ENCODE data around the gene PCCA. TPM values are rescaled to one million over a fixed set of nuclear protein-coding genes. Genes with fewer than 3 reads are reported as not detected.

Gene PCCA
- total and polyA plus RNA-seq, 2 donors from 2014 or later, result 86.2 to 222 TPM

DNA sequence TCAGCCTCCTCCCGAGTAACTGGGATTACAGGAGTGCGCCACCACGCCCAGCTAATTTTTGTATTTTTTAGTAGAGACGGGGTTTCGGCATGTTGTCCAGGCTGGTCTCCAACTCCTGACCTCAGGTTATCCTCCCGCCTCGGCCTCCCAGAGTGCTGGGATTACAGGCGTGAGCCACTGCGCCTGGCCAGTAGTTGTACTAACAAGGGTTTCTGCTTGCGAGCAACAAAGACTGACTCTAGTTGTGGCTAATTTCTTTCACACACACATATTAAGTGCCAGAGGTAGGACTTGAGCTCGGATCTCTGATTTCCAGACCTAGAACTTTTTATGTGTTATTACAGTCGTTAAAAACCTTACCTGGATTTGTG is 635 bp upstream of the PCCA start:
- Histone ChIP-seq H3K36me3 (ENCODE audit: control insufficient read depth in 2 of 3, insufficient read depth in 3 of 3, low read length in 3 of 3) (no peaks in the 10 kb centered on the region), H3K4me1 (ENCODE audit: control insufficient read depth in 2 of 3, insufficient read depth in 2 of 3, low read depth in 1 of 3, low read length in 3 of 3) (peaks cover 4 to 12% (median 5%) of the 10 kb centered on the region in 3 donors), H3K4me3 (ENCODE audit: low read length in 3 of 3) (peak overlapping the region; percentile 59 to 89 (median 86)), H3K27ac (ENCODE audit: low read depth in 2 of 2, low read length in 2 of 2) (peak overlapping the region; percentile 89 to 95), H3K9me3 (ENCODE audit: control insufficient read depth in 2 of 3, insufficient read depth in 1 of 3, low read length in 3 of 3) (no peaks in the 10 kb centered on the region), H3K27me3 (ENCODE audit: control insufficient read depth, insufficient read depth, low read length) (no peaks in the 10 kb centered on the region), H3K9ac (ENCODE audit: low read length in 3 of 3) (peak overlapping the region; percentile 1 to 82 (median 63))
- no peak for FAIRE-seq
- peak in 1 of 5 donors; percentile 52 for DNase-seq
- intact Hi-C loops (cut with DNase I), result no loop called here
- TF ChIP-seq, protein P1, sequence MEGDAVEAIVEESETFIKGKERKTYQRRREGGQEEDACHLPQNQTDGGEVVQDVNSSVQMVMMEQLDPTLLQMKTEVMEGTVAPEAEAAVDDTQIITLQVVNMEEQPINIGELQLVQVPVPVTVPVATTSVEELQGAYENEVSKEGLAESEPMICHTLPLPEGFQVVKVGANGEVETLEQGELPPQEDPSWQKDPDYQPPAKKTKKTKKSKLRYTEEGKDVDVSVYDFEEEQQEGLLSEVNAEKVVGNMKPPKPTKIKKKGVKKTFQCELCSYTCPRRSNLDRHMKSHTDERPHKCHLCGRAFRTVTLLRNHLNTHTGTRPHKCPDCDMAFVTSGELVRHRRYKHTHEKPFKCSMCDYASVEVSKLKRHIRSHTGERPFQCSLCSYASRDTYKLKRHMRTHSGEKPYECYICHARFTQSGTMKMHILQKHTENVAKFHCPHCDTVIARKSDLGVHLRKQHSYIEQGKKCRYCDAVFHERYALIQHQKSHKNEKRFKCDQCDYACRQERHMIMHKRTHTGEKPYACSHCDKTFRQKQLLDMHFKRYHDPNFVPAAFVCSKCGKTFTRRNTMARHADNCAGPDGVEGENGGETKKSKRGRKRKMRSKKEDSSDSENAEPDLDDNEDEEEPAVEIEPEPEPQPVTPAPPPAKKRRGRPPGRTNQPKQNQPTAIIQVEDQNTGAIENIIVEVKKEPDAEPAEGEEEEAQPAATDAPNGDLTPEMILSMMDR (IDR thresholded peaks at IDR 0.05; ENCODE audit: borderline replicate concordance, extremely low read depth, insufficient read depth), result no peak

DNA sequence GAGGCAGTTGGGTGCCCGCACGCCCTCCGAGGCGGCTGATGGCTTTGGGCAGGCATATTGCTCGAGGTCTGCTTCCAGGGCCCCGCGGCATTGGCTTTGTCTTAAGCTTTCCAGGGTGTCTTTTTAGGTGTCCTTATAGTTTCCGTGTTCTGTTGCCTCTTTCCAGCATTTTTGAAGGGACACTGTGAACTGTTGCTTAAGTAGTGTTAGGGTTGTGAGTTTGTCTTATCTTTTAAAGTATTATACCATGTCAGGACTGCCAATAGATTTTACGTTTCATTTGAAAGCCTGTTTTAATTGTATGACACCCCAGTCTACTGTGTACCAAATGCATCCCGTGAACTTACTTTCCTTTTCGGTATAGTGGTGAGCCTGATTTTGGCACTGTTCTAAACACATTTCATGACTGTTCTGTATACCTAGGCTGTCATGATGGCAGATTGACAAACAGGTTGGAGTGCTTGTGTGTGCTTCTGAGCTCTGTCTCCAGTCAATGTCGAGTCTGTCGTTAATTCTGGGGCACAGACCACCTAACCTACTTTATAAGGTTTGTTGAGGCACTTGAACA is 656 bp downstream of the PCCA start:
- intact Hi-C loops (cut with DNase I), result no loop called here
- TF ChIP-seq, protein P1 (IDR thresholded peaks at IDR 0.05; ENCODE audit: borderline replicate concordance, extremely low read depth, insufficient read depth), result no peak
- Histone ChIP-seq H3K4me1 (ENCODE audit: control insufficient read depth in 2 of 3, insufficient read depth in 2 of 3, low read depth in 1 of 3, low read length in 3 of 3) (peaks cover 4 to 12% (median 5%) of the 10 kb centered on the region in 3 donors), H3K36me3 (ENCODE audit: control insufficient read depth in 2 of 3, insufficient read depth in 3 of 3, low read length in 3 of 3) (no peaks in the 10 kb centered on the region), H3K9me3 (ENCODE audit: control insufficient read depth in 2 of 3, insufficient read depth in 1 of 3, low read length in 3 of 3) (no peaks in the 10 kb centered on the region), H3K27ac (ENCODE audit: low read depth in 2 of 2, low read length in 2 of 2) (peak overlapping the region; percentile 89 to 95), H3K9ac (ENCODE audit: low read length in 3 of 3) (peak overlapping the region; percentile 63 to 95 (median 93)), H3K4me3 (ENCODE audit: low read length in 3 of 3) (peak overlapping the region; percentile 59 to 88 (median 86)), H3K27me3 (ENCODE audit: control insufficient read depth, insufficient read depth, low read length) (no peaks in the 10 kb centered on the region)
- DNase-seq (peak in 1 of 5 donors; percentile 26), FAIRE-seq (no peak)

DNA sequence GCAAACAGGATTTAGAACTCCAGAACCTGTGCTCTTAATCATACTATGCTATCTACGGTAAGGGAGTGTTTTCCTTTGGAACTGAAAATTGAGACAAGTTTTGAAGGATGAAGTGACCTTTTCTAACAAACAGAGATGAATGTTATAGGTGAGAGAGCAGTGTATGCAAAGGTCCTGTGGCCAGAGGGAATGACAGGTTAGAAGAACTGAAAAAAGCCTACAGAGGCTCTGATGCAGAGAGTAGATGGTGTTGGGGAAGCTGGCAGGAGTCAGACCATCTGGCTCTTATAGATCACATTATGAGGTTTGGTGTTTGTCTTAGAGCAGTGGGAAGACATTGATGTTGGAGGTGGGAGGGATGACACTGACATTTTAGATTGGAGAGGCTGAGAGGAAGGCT is 2.0 kb downstream of the PCCA start:
- H3K9ac ChIP-seq (ENCODE audit: low read length in 3 of 3), result peak overlapping the region in 1 of 3 donors; percentile 63
- no peaks in the 10 kb centered on the region for H3K36me3 ChIP-seq (ENCODE audit: control insufficient read depth in 2 of 3, insufficient read depth in 3 of 3, low read length in 3 of 3)
- no peaks in the 10 kb centered on the region for H3K27me3 ChIP-seq (ENCODE audit: control insufficient read depth, insufficient read depth, low read length)
- H3K4me3 ChIP-seq (ENCODE audit: low read length in 3 of 3), result peak overlapping the region in 2 of 3 donors; percentile 40 to 86
- no peak for DNase-seq
- H3K27ac ChIP-seq (ENCODE audit: low read depth in 2 of 2, low read length in 2 of 2), result no peak overlapping the region
- H3K9me3 ChIP-seq (ENCODE audit: control insufficient read depth in 2 of 3, insufficient read depth in 1 of 3, low read length in 3 of 3), result no peaks in the 10 kb centered on the region
- intact Hi-C loops (cut with DNase I), result no loop called here
- H3K4me1 ChIP-seq (ENCODE audit: control insufficient read depth in 2 of 3, insufficient read depth in 2 of 3, low read depth in 1 of 3, low read length in 3 of 3), result peaks cover 4 to 14% (median 5%) of the 10 kb centered on the region in 3 donors
- no peak for FAIRE-seq
- TF ChIP-seq, protein P1 (IDR thresholded peaks at IDR 0.05; ENCODE audit: borderline replicate concordance, extremely low read depth, insufficient read depth), result no peak
